Measurements from ENCODE around the gene WDR18.

WDR18 gene

GRCh38 chr19:973726-974563 is 10.2 kb upstream of the WDR18 start:
- Mint-ChIP-seq H3K27ac (no peak overlapping the region), H3K4me1 (no peaks in the 10 kb centered on the region), H3K9me3 (no peaks in the 10 kb centered on the region), H3K4me3 (no peak overlapping the region), H3K36me3 (peaks cover 41% of the 10 kb centered on the region)
- DNase-seq (ENCODE audit: low spot score in 2 of 2) (no peak), ATAC-seq (no peak)

- Mint-ChIP-seq H3K4me1 (no peaks in the 10 kb centered on the region), H3K4me3 (no peak overlapping the region), H3K9me3 (no peaks in the 10 kb centered on the region), H3K36me3 (peaks cover 33% of the 10 kb centered on the region), H3K27ac (no peak overlapping the region)
- ATAC-seq: peak; percentile 31
- no peak for DNase-seq (ENCODE audit: low spot score in 2 of 2)
These were observed 9.4 kb upstream of the WDR18 start for GRCh38 chr19:974564-975257.

GRCh38 chr19:976476-976875 is 7.7 kb upstream of the WDR18 start:
- H3K27ac Mint-ChIP-seq: no peak overlapping the region
- peaks cover 15% of the 10 kb centered on the region for H3K36me3 Mint-ChIP-seq
- no peak for ATAC-seq
- H3K4me1 Mint-ChIP-seq: no peaks in the 10 kb centered on the region
- no peaks in the 10 kb centered on the region for H3K9me3 Mint-ChIP-seq
- H3K4me3 Mint-ChIP-seq: no peak overlapping the region
- DNase-seq (ENCODE audit: low spot score in 2 of 2): no peak

GRCh38 chr19:977058-977464 is 7.1 kb upstream of the WDR18 start:
- H3K36me3 Mint-ChIP-seq: peaks cover 10% of the 10 kb centered on the region
- H3K4me1 Mint-ChIP-seq: no peaks in the 10 kb centered on the region
- H3K27ac Mint-ChIP-seq: no peak overlapping the region
- DNase-seq (ENCODE audit: low spot score in 2 of 2) (no peak), ATAC-seq (no peak)
- no peaks in the 10 kb centered on the region for H3K9me3 Mint-ChIP-seq
- no peak overlapping the region for H3K4me3 Mint-ChIP-seq

GRCh38 chr19:979318-979741 is 4.8 kb upstream of the WDR18 start:
- H3K4me3 Mint-ChIP-seq: no peak overlapping the region

GRCh38 chr19:980133-980998 is 3.8 kb upstream of the WDR18 start:
- no peak overlapping the region for H3K4me3 Mint-ChIP-seq
- H3K27ac Mint-ChIP-seq: no peak overlapping the region
- DNase-seq (ENCODE audit: low spot score in 2 of 2) (no peak), ATAC-seq (no peak)
- H3K4me1 Mint-ChIP-seq: peaks cover 13% of the 10 kb centered on the region
- peaks cover 15% of the 10 kb centered on the region for H3K36me3 Mint-ChIP-seq
- no peaks in the 10 kb centered on the region for H3K9me3 Mint-ChIP-seq

More at GRCh38 chr19:979318-979741, 4.8 kb upstream of the WDR18 start:
- no peaks in the 10 kb centered on the region for H3K9me3 Mint-ChIP-seq
- H3K4me1 Mint-ChIP-seq: peaks cover 3% of the 10 kb centered on the region
- no peak for DNase-seq (ENCODE audit: low spot score in 2 of 2)
- H3K27ac Mint-ChIP-seq: no peak overlapping the region
- peaks cover 5% of the 10 kb centered on the region for H3K36me3 Mint-ChIP-seq
- ATAC-seq: no peak

- ATAC-seq (peak; percentile 85), DNase-seq (ENCODE audit: low spot score in 2 of 2) (peak; percentile 92 to 93)
- Mint-ChIP-seq H3K4me3 (peak overlapping the region; percentile 17), H3K27ac (no peak overlapping the region), H3K9me3 (no peaks in the 10 kb centered on the region), H3K4me1 (peaks cover 27% of the 10 kb centered on the region), H3K36me3 (peaks cover 38% of the 10 kb centered on the region)
These were observed 1.5 kb upstream of the WDR18 start for GRCh38 chr19:982567-983170.

- peaks cover 62% of the 10 kb centered on the region for H3K36me3 Mint-ChIP-seq
- H3K4me1 Mint-ChIP-seq: peaks cover 36% of the 10 kb centered on the region
- no peaks in the 10 kb centered on the region for H3K9me3 Mint-ChIP-seq
- H3K27ac Mint-ChIP-seq: no peak overlapping the region
- H3K4me3 Mint-ChIP-seq: peak overlapping the region; percentile 96
- DNase-seq (ENCODE audit: low spot score in 2 of 2): no peak
- no peak for ATAC-seq
These were observed 1.9 kb downstream of the WDR18 start for GRCh38 chr19:986083-986482.

GRCh38 chr19:988081-988480 is 3.9 kb downstream of the WDR18 start:
- Mint-ChIP-seq H3K27ac (no peak overlapping the region), H3K4me3 (no peak overlapping the region), H3K9me3 (no peaks in the 10 kb centered on the region), H3K4me1 (peaks cover 36% of the 10 kb centered on the region), H3K36me3 (peaks cover 66% of the 10 kb centered on the region)
- ATAC-seq: no peak
- no peak for DNase-seq (ENCODE audit: low spot score in 2 of 2)

- no peak for DNase-seq (ENCODE audit: low spot score in 2 of 2)
These were observed 4.4 kb downstream of the WDR18 start for GRCh38 chr19:988510-988909.

GRCh38 chr19:989381-990081 is 5.4 kb downstream of the WDR18 start:
- Mint-ChIP-seq H3K4me1 (peaks cover 31% of the 10 kb centered on the region), H3K4me3 (no peak overlapping the region), H3K27ac (no peak overlapping the region), H3K36me3 (peaks cover 68% of the 10 kb centered on the region), H3K9me3 (no peaks in the 10 kb centered on the region)
- DNase-seq (ENCODE audit: low spot score in 2 of 2): no peak
- ATAC-seq: no peak

More at GRCh38 chr19:988510-988909, 4.4 kb downstream of the WDR18 start:
- H3K9me3 Mint-ChIP-seq: no peaks in the 10 kb centered on the region
- no peak overlapping the region for H3K27ac Mint-ChIP-seq
- ATAC-seq: no peak
- peaks cover 70% of the 10 kb centered on the region for H3K36me3 Mint-ChIP-seq
- no peak overlapping the region for H3K4me3 Mint-ChIP-seq
- H3K4me1 Mint-ChIP-seq: peaks cover 36% of the 10 kb centered on the region

GRCh38 chr19:990119-990571 is 6.0 kb downstream of the WDR18 start:
- no peak for DNase-seq (ENCODE audit: low spot score in 2 of 2)
- H3K36me3 Mint-ChIP-seq: peaks cover 62% of the 10 kb centered on the region
- no peak overlapping the region for H3K4me3 Mint-ChIP-seq
- H3K27ac Mint-ChIP-seq: no peak overlapping the region
- no peaks in the 10 kb centered on the region for H3K9me3 Mint-ChIP-seq
- H3K4me1 Mint-ChIP-seq: peaks cover 25% of the 10 kb centered on the region
- ATAC-seq: no peak

- H3K27ac Mint-ChIP-seq: no peak overlapping the region
- H3K4me3 Mint-ChIP-seq: no peak overlapping the region
- DNase-seq (ENCODE audit: low spot score in 2 of 2): no peak
- peaks cover 57% of the 10 kb centered on the region for H3K36me3 Mint-ChIP-seq
- H3K4me1 Mint-ChIP-seq: peaks cover 19% of the 10 kb centered on the region
- ATAC-seq: no peak
- H3K9me3 Mint-ChIP-seq: no peaks in the 10 kb centered on the region
These were observed 6.6 kb downstream of the WDR18 start for GRCh38 chr19:990746-991145.

GRCh38 chr19:991174-991931 is 7.2 kb downstream of the WDR18 start:
- peak; percentile 41 for ATAC-seq
- H3K36me3 Mint-ChIP-seq: peaks cover 57% of the 10 kb centered on the region

More at GRCh38 chr19:991174-991931, 7.2 kb downstream of the WDR18 start:
- no peak overlapping the region for H3K4me3 Mint-ChIP-seq
- DNase-seq (ENCODE audit: low spot score in 2 of 2): peak; percentile 33 to 67
- H3K9me3 Mint-ChIP-seq: no peaks in the 10 kb centered on the region
- H3K27ac Mint-ChIP-seq: no peak overlapping the region
- H3K4me1 Mint-ChIP-seq: peaks cover 21% of the 10 kb centered on the region
